Subcutaneous adipose tissue (tissue), 4 donors: ENCODE results near the gene TIRAP. TPM values are rescaled to one million over a fixed set of nuclear protein-coding genes. Genes with fewer than 3 reads are reported as not detected.

Experiments
- CTCF ChIP-seq: fragments of 450-650 bp; IDR thresholded peaks from one replicate; pipeline ENCODE4 v1.5.1; 2016; ENCODE audit warnings: low read depth, mild to moderate bottlenecking, control low read depth, antibody characterized with exemption, moderate library complexity
- small RNA-seq: library from RNA; depleted of rRNA; stranded (forward); fragments of <200 nt; gene quantifications from one replicate; pipeline ENCODE3, GENCODE V24; 2016
- total RNA-seq, 4 donors: library from RNA; depleted of rRNA; stranded (reverse); fragments of >200 nt; gene quantifications; one replicate each; pipeline ENCODE4 v1.1.0, GENCODE V29; 2016

Gene TIRAP
- total RNA-seq, 4 donors from 2014 or later, result 7.7 to 14.3 (median 9.3) TPM

GRCh38 chr11:126339073-126339862 lies 56.4 kb downstream of the TIRAP start:
- no peak for TF ChIP-seq CTCF

- TF ChIP-seq CTCF, result no peak
Measured at GRCh38 chr11:126339863-126340434, 57.1 kb downstream of the TIRAP start.

- TF ChIP-seq CTCF, result no peak
Measured at GRCh38 chr11:126340960-126341606, 58.2 kb downstream of the TIRAP start.

- TF ChIP-seq CTCF, result no peak
Measured at GRCh38 chr11:126341760-126342161, 58.9 kb downstream of the TIRAP start.

GRCh38 chr11:126343051-126343450 lies 60.2 kb downstream of the TIRAP start:
- no peak for TF ChIP-seq CTCF

Small RNAs within 50 kb of the gene (small RNA-seq; reads per million reads assigned to genes)
- gene RN7SL351P, result not detected

Other genes with a start within 250 kb of the TIRAP start
- 10 to 100 TPM; 16.7 to 30.0 (median 20.3) TPM for gene CDON, start 220.2 kb upstream of the TIRAP start, total RNA-seq
- 10 to 100 TPM; 13.7 to 35.4 (median 26.7) TPM for gene RPUSD4, start 71.4 kb upstream of the TIRAP start, total RNA-seq
- 10 to 100 TPM in 3 of 4 donors, 1 to 10 TPM in 1; 9.6 to 21.7 (median 16.6) TPM for gene FAM118B, start 71.3 kb upstream of the TIRAP start, total RNA-seq
- gene SRPRA, start 14.2 kb upstream of the TIRAP start, total RNA-seq, result 10 to 100 TPM; 57.5 to 93.4 (median 63.4) TPM
- 10 to 100 TPM; 11.0 to 38.6 (median 15.7) TPM for gene FOXRED1, start 13.9 kb upstream of the TIRAP start, total RNA-seq
- gene DCPS, start 21.0 kb downstream of the TIRAP start, total RNA-seq, result 10 to 100 TPM in 1 of 4 donors, 1 to 10 TPM in 3; 5.3 to 12.6 (median 7.9) TPM
- 10 to 100 TPM; 24.7 to 35.2 (median 28.0) TPM for gene ST3GAL4, start 72.6 kb downstream of the TIRAP start, total RNA-seq